HEK293 (cell line): Measurements from ENCODE around the gene TMC4.

ENCODE experiments used
- CTCF ChIA-PET: fragments of 350-600 bp; formaldehyde crosslinking; extraction: SDS; loops from one replicate; lab custom pipeline; 2021; ENCODE audit warnings: antibody characterized with exemption; lab: Yijun Ruan, JAX
- POLR2A ChIA-PET: fragments of 300-600 bp; formaldehyde crosslinking; extraction: SDS; loops from one replicate; lab custom pipeline; 2020; ENCODE audit warnings: antibody characterized with exemption, inconsistent platforms; lab: Yijun Ruan, JAX
- H3K27ac ChIP-seq: fragments of 200-500 bp; sonication (Bioruptor generic); 2 replicates; pipeline ENCODE4 v1.5.1; 2014; ENCODE audit warnings: low read depth, low read length, control low read depth, inconsistent platforms; ENCODE audit errors: extremely low read depth
- H3K36me3 ChIP-seq, 2 experiments: fragments of 200-500 bp in 1 of 2; sonication (Bioruptor generic) in 1 of 2; 1 replicate in 1 of 2; 2 replicates in 1 of 2; pipeline ENCODE4 v1.5.1; 2014 to 2017; ENCODE audit warnings: inconsistent platforms in 2 of 2, low read length in 2 of 2; ENCODE audit not compliant: control insufficient read depth in 2 of 2, insufficient read depth in 1 of 2
- H3K4me1 ChIP-seq: fragments of 200-500 bp; sonication (Bioruptor generic); 2 replicates; pipeline ENCODE4 v1.5.1; 2014; ENCODE audit warnings: mild to moderate bottlenecking, low read length, inconsistent platforms; ENCODE audit not compliant: control insufficient read depth, insufficient read depth
- H3K4me3 ChIP-seq: 2 replicates; pipeline ENCODE4 v1.5.1; 2011; ENCODE audit warnings: low read depth, mild to moderate bottlenecking, control low read depth, low read length, moderate library complexity
- H3K9me3 ChIP-seq: fragments of 200-500 bp; sonication (Bioruptor generic); 2 replicates; pipeline ENCODE4 v1.5.1; 2014; ENCODE audit warnings: low read depth, low read length, inconsistent platforms; ENCODE audit not compliant: control insufficient read depth, insufficient read depth
- BCL11A ChIP-seq: fragments of 450-650 bp; formaldehyde crosslinking; IDR thresholded peaks from 2 replicates; pipeline ENCODE4 v1.5.1; 2016; ENCODE audit warnings: low read depth, missing biosample characterization, missing genetic modification characterization
- GLIS1 ChIP-seq: fragments of 450-650 bp; formaldehyde crosslinking; IDR thresholded peaks from 2 replicates; pipeline ENCODE4 v1.5.1; 2016; ENCODE audit warnings: missing biosample characterization, missing genetic modification characterization
- PRDM1 ChIP-seq: fragments of 450-650 bp; formaldehyde crosslinking; IDR thresholded peaks from 2 replicates; pipeline ENCODE4; 2016; ENCODE audit warnings: missing biosample characterization, missing genetic modification characterization
- SP2 ChIP-seq: fragments of 450-650 bp; formaldehyde crosslinking; IDR thresholded peaks from 2 replicates; pipeline ENCODE4 v1.5.1; 2016; ENCODE audit warnings: missing biosample characterization, missing genetic modification characterization
- TCF7L2 ChIP-seq: IDR thresholded peaks from 2 replicates; pipeline ENCODE4 v1.6.1; 2011; ENCODE audit warnings: low read depth, mild to moderate bottlenecking, inconsistent platforms, low read length, moderate library complexity, borderline replicate concordance
- ZNF10 ChIP-seq: fragments of 450-650 bp; formaldehyde crosslinking; IDR thresholded peaks from 2 replicates; pipeline ENCODE4 v1.5.1; 2017; ENCODE audit warnings: missing biosample characterization, missing genetic modification characterization
- ZNF169 ChIP-seq: fragments of 450-650 bp; formaldehyde crosslinking; IDR thresholded peaks from 2 replicates; pipeline ENCODE4 v1.5.1; 2016; ENCODE audit warnings: missing biosample characterization, missing genetic modification characterization
- ZNF302 ChIP-seq: fragments of 450-650 bp; formaldehyde crosslinking; IDR thresholded peaks from 2 replicates; pipeline ENCODE4 v1.5.1; 2016; ENCODE audit warnings: missing biosample characterization, missing genetic modification characterization, low read depth
- ZNF394 ChIP-seq: fragments of 450-650 bp; formaldehyde crosslinking; IDR thresholded peaks from 2 replicates; pipeline ENCODE4 v1.5.1; 2016; ENCODE audit warnings: missing biosample characterization, missing genetic modification characterization, mild to moderate bottlenecking, moderate library complexity, borderline replicate concordance
- ZNF600 ChIP-seq: fragments of 450-650 bp; formaldehyde crosslinking; IDR thresholded peaks from 2 replicates; pipeline ENCODE4 v1.5.1; 2016; ENCODE audit warnings: missing biosample characterization, missing genetic modification characterization
- ZNF707 ChIP-seq: fragments of 450-650 bp; formaldehyde crosslinking; IDR thresholded peaks from 2 replicates; pipeline ENCODE4 v1.5.1; 2016; ENCODE audit warnings: missing biosample characterization, missing genetic modification characterization
- ZNF830 ChIP-seq: fragments of 450-650 bp; IDR thresholded peaks from 2 replicates; pipeline ENCODE4 v1.5.0; 2018; ENCODE audit warnings: missing biosample characterization, missing genetic modification characterization, low read depth, mild to moderate bottlenecking, moderate library complexity
- ZNF837 ChIP-seq: fragments of 450-650 bp; formaldehyde crosslinking; IDR thresholded peaks from 2 replicates; pipeline ENCODE4 v1.5.1; 2016; ENCODE audit warnings: missing biosample characterization, missing genetic modification characterization
- TF ChIP-seq, protein P1 (sequence below): fragments of 450-650 bp; formaldehyde crosslinking; IDR thresholded peaks from 2 replicates; pipeline ENCODE4 v1.5.1; 2017; ENCODE audit warnings: missing biosample characterization, missing genetic modification characterization
- TF ChIP-seq, protein P2 (sequence below): fragments of 450-650 bp; formaldehyde crosslinking; IDR thresholded peaks from 2 replicates; pipeline ENCODE4 v1.5.1; 2016; ENCODE audit warnings: missing biosample characterization, missing genetic modification characterization, borderline replicate concordance
- TF ChIP-seq, protein P3 (sequence below): fragments of 450-650 bp; formaldehyde crosslinking; IDR thresholded peaks from 2 replicates; pipeline ENCODE4 v1.5.1; 2016; ENCODE audit warnings: missing biosample characterization, missing genetic modification characterization, low read depth
- TF ChIP-seq, protein P4 (sequence below): fragments of 450-650 bp; formaldehyde crosslinking; IDR thresholded peaks from 2 replicates; pipeline ENCODE4 v1.5.1; 2017; ENCODE audit warnings: missing biosample characterization, missing genetic modification characterization

TMC4 gene

DNA sequence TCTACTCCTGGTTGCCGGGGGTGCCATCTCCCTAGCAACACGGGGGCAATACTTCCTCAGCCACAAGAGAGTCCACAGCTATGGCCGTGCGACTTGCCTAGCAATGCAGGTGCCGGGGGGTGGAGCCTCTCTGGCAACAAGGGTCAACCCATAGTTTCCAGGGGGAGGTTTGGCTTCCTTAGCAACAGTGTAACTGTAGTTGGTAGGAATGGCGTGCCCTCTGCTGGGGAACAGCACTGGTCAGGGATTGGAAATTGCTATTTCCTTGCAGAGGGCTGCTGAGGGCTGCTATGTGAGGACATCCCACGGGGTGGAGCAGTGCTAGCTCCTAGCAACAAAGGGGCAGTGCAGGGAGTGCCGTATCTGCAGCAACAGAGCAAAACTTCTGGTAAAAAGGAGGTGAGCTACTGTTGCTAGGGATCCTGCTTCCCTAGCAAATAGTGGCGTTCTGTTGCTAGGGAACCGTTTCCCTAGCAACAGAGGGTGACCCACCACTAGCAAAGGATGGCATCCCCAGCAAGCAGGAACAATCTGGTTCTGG, 7.0 kb upstream of the TMC4 start (continued):
- TF ChIP-seq BCL11A (tag by site-specific recombination): no peak

DNA sequence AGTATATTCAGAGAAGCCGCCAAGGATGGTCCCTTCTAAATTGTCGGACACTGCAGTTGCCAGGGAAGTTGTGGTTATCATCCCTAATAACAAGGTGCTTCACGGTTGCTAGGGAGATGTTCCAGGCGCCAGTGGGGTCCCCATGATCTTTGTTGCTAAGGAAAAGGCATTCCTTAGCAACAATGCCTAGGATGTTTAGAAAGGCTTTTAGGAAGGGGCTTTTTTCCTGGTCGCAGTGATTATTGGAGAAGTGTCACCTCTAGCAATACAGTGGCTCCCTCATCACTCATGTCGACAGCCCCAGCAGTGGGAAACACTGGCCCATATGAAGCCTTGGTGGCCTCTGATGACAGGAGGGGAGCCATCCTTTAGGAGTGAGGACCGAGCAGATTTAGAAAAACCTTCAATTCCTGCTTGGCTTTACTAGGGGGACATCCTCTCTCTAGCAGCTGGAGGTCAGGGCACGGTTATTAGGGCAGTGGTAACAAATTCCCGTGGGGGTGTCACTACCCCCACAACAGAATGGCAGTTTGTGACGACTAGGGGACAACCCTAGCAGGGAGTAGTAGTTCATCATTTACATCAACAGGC, 6.4 kb upstream of the TMC4 start:
- TF ChIP-seq ZNF394 (no peak), ZNF830 (tag by site-specific recombination) (no peak), ZNF600 (no peak), GLIS1 (tag by site-specific recombination) (no peak), ZNF707 (tag by site-specific recombination) (no peak), ZNF10 (tag by site-specific recombination) (no peak), TCF7L2 (no peak), ZNF837 (tag by site-specific recombination) (no peak), ZNF169 (tag by site-specific recombination) (no peak), SP2 (tag by site-specific recombination) (no peak), PRDM1 (no peak), ZNF302 (tag by site-specific recombination) (no peak)
- TF ChIP-seq, protein P1, sequence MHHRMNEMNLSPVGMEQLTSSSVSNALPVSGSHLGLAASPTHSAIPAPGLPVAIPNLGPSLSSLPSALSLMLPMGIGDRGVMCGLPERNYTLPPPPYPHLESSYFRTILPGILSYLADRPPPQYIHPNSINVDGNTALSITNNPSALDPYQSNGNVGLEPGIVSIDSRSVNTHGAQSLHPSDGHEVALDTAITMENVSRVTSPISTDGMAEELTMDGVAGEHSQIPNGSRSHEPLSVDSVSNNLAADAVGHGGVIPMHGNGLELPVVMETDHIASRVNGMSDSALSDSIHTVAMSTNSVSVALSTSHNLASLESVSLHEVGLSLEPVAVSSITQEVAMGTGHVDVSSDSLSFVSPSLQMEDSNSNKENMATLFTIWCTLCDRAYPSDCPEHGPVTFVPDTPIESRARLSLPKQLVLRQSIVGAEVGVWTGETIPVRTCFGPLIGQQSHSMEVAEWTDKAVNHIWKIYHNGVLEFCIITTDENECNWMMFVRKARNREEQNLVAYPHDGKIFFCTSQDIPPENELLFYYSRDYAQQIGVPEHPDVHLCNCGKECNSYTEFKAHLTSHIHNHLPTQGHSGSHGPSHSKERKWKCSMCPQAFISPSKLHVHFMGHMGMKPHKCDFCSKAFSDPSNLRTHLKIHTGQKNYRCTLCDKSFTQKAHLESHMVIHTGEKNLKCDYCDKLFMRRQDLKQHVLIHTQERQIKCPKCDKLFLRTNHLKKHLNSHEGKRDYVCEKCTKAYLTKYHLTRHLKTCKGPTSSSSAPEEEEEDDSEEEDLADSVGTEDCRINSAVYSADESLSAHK: no peak
- TF ChIP-seq, protein P2, sequence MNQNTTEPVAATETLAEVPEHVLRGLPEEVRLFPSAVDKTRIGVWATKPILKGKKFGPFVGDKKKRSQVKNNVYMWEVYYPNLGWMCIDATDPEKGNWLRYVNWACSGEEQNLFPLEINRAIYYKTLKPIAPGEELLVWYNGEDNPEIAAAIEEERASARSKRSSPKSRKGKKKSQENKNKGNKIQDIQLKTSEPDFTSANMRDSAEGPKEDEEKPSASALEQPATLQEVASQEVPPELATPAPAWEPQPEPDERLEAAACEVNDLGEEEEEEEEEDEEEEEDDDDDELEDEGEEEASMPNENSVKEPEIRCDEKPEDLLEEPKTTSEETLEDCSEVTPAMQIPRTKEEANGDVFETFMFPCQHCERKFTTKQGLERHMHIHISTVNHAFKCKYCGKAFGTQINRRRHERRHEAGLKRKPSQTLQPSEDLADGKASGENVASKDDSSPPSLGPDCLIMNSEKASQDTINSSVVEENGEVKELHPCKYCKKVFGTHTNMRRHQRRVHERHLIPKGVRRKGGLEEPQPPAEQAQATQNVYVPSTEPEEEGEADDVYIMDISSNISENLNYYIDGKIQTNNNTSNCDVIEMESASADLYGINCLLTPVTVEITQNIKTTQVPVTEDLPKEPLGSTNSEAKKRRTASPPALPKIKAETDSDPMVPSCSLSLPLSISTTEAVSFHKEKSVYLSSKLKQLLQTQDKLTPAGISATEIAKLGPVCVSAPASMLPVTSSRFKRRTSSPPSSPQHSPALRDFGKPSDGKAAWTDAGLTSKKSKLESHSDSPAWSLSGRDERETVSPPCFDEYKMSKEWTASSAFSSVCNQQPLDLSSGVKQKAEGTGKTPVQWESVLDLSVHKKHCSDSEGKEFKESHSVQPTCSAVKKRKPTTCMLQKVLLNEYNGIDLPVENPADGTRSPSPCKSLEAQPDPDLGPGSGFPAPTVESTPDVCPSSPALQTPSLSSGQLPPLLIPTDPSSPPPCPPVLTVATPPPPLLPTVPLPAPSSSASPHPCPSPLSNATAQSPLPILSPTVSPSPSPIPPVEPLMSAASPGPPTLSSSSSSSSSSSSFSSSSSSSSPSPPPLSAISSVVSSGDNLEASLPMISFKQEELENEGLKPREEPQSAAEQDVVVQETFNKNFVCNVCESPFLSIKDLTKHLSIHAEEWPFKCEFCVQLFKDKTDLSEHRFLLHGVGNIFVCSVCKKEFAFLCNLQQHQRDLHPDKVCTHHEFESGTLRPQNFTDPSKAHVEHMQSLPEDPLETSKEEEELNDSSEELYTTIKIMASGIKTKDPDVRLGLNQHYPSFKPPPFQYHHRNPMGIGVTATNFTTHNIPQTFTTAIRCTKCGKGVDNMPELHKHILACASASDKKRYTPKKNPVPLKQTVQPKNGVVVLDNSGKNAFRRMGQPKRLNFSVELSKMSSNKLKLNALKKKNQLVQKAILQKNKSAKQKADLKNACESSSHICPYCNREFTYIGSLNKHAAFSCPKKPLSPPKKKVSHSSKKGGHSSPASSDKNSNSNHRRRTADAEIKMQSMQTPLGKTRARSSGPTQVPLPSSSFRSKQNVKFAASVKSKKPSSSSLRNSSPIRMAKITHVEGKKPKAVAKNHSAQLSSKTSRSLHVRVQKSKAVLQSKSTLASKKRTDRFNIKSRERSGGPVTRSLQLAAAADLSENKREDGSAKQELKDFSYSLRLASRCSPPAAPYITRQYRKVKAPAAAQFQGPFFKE (tag by site-specific recombination): no peak
- TF ChIP-seq, protein P3, sequence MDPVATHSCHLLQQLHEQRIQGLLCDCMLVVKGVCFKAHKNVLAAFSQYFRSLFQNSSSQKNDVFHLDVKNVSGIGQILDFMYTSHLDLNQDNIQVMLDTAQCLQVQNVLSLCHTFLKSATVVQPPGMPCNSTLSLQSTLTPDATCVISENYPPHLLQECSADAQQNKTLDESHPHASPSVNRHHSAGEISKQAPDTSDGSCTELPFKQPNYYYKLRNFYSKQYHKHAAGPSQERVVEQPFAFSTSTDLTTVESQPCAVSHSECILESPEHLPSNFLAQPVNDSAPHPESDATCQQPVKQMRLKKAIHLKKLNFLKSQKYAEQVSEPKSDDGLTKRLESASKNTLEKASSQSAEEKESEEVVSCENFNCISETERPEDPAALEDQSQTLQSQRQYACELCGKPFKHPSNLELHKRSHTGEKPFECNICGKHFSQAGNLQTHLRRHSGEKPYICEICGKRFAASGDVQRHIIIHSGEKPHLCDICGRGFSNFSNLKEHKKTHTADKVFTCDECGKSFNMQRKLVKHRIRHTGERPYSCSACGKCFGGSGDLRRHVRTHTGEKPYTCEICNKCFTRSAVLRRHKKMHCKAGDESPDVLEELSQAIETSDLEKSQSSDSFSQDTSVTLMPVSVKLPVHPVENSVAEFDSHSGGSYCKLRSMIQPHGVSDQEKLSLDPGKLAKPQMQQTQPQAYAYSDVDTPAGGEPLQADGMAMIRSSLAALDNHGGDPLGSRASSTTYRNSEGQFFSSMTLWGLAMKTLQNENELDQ (tag by site-specific recombination): no peak
- TF ChIP-seq, protein P4, sequence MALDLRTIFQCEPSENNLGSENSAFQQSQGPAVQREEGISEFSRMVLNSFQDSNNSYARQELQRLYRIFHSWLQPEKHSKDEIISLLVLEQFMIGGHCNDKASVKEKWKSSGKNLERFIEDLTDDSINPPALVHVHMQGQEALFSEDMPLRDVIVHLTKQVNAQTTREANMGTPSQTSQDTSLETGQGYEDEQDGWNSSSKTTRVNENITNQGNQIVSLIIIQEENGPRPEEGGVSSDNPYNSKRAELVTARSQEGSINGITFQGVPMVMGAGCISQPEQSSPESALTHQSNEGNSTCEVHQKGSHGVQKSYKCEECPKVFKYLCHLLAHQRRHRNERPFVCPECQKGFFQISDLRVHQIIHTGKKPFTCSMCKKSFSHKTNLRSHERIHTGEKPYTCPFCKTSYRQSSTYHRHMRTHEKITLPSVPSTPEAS (tag by site-specific recombination): no peak
- TF ChIP-seq, all 188 proteins: peak for 0
- H3K4me1 ChIP-seq: no peaks in the 10 kb centered on the region
- no peak overlapping the region for H3K4me3 ChIP-seq
- no peak overlapping the region for H3K27ac ChIP-seq
- POLR2A ChIA-PET: interaction anchor here (10.2 kb wide), 1 partner anchor 10 kb away, joined by 90 read pairs; the partner anchor contains the start of genes MBOAT7 and TSEN34
- CTCF ChIA-PET: interaction anchor here (2.0 to 2.3 kb wide), 2 partner anchors 9 to 10 kb away, joined by 13 to 15 read pairs; partner anchors contain the start of gene MBOAT7
- no peaks in the 10 kb centered on the region for H3K9me3 ChIP-seq
- H3K36me3 ChIP-seq: peaks cover 14 to 39% of the 10 kb centered on the region in 2 experiments; a peak in 2 of 3 replicates
